DMS53 (cell line): ENCODE data around the gene YIF1A.
"Not testable (repeated sequence)": the region's sequence is repeated elsewhere in the genome, so short reads cannot be mapped to it uniquely, and the experiment has no call there.

Experiments
- DNase-seq: peaks from one replicate; lab custom pipeline; 2025; lab: John Stamatoyannopoulos, UW

Gene YIF1A

DNA sequence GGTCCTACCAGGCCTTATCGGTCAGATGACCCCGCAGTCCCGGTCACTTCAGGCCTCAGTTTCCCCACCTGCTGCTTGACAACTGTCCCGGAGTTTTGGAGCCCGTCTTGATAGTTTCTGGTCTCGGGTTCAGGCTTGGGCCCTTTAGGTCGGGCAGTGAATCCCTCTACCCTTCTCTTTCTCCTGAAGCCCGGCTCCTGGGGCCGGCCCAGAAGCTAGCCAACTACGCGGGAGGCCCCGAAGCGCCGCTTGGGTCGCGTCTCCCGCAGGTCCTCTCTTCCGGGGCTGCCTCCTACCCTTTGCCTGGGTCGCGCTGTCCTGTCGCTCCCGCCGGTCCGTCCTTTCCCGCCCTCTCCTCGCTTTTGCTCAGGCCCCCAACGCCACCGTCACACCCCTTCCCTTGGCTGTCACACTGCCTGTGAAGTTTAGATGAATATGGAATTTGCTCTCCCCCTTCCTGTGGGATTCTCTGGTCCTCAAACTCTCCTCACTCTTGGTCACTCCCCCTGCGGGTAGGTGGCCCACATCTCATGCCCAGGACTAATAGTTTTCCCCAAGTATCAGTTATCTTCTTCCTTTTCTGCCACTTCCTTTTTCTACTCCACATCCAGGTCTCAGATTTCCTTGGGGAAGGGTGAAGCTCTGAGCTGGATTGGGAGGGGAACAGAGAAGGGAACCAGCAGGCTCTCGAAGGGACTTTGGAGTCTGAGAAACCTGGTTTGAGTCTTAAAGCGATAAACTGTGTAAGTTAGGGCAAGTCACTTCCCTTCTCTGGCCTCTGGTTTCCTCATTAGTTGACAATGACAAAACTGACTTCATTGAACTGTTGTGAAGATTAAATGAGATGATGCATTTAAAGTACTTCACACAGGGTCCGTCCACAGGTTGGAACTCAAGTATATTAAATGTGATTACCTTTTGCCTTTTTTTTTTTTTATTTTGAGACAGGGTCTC, 19.7 kb downstream of the YIF1A start:
- DNase-seq: peak; percentile 64

DNA sequence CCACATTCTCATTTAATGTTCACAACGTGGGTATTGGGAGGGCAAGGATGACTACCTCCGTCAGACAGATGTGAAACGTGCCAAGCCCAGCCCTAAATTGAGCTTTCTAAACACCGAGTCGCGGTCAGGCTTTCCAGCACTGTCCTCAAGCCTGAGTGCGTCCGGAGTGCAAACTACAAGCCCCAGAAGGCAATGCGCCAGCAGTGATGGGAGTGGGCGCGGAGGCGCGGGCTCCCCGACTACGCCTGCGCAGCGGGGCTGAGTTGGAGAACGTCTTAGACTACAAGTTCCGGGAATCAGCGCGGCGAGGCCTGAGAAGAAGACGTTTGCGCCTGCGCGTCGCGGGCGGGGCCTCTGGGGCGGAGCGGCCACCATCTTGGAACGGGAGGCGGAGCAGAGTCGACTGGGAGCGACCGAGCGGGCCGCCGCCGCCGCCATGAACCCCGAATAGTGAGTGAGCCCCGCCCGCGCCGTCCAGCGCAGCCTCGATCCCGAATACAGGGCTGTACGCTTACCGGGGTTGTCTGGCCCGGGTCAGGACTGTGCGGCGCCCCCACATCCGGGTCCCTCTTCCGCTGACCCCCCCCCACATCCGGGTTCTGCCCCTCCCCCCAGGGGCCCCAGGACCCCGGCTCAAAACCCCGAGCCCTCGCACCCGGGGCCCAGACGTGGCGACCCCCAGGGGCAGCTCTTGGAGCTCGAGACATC, 20.5 kb downstream of the YIF1A start, which contains the start of gene RAB1B:
TSS of gene RAB1B (plus strand) at position 396 of the 708 bp plus-strand sequence. CDS start at position 437, 41 bp downstream.
- peak; percentile 100 for DNase-seq

DNA sequence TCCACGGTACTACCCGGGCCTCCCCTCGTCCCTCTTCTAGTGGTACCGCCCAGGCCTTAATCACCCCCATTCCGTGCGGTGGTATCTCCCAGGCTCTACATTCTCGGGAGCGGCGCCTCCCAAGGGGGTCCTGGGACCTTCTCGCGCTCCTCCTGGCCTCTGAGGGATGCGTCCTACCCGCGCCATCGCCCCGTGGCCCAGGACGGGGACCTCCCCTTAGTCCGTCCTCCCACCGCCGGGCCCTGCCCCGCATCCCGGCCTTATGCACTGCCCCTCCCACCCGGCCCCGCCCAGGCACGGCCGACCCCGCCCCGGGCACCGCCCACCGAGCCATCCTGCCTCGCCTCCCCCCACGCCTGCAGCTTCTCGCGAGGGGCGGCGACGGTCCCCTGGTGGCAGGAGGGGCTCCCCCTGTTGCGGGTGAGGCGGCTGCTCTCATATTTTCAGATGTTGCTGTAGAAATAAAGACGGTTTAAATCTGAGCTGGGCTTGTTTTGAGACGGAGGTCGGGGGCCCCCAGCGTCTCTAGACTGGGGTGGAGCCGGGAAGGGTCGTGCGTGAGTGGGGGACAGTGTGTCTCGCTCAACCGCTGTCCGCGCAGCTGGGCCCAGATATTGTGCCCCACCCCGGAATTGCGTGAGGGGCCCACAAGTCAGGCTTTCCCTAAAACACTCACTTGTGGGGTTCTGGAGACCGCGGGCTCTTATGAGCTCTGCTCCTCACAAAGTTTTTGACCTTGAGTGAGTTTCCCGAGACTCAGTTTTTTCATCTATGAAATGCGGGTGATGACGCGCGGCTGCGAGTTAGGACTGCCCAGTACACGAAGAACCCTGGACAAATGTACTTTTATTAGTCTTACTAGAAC, 21.3 kb downstream of the YIF1A start:
- DNase-seq: peak; percentile 93

- DNase-seq: no peak
Observed at GRCh38 chr11:66267039-66267378, 21.9 kb downstream of the YIF1A start.

DNA sequence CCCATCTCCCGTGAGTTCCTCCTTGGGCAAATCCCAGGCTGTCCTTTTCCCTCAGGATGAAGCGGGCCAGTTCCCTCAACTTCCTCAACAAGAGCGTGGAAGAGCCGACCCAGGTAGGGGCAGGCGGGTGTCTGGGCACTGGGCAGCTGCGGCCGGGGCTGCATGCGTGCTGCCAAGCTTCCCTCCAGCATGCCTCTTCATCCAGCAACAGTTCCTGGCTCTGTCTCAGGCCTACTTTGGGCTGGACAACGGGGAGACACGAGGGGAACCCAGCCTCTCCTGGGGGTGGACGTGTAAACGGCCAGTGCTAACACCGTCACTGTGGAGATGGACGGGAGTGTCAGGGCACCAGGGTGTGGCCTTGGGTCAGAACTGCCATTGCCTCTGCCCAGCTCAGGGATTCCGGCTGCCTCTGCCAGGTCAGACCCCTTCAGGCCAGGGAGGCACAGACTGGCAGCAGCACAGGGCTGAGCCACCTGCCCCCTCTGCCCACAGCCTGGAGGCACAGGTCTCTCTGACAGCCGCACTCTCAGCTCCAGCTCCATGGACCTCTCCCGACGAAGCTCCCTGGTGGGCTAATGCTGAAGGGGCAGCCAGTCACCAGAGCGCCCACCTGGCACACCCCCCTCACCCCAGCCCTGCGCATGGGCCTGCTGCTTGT, 22.4 kb downstream of the YIF1A start:
- no peak for DNase-seq

- no peak for DNase-seq
Observed at GRCh38 chr11:66265531-66266377, 23.2 kb downstream of the YIF1A start.

DNA sequence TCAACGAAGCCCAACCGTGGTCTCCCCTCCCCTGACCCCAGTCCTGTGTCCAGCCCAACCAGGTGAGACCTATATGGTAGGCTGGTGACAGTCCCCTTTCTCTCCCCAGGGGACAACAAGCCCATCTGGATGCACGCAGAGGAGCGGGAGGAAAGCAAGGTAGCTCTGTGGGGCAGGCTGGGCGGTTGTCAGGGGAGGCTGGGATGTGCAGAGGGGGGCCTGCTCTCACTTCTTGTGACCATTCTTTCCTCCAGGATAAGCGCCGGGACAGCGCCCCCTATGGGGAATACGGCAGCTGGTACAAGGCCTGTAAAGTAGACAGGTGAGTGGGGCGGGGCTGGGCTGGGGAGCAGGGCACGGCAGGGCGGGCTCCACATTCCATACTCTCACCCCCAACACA, 24.0 kb downstream of the YIF1A start:
- peak; percentile 58 for DNase-seq

DNA sequence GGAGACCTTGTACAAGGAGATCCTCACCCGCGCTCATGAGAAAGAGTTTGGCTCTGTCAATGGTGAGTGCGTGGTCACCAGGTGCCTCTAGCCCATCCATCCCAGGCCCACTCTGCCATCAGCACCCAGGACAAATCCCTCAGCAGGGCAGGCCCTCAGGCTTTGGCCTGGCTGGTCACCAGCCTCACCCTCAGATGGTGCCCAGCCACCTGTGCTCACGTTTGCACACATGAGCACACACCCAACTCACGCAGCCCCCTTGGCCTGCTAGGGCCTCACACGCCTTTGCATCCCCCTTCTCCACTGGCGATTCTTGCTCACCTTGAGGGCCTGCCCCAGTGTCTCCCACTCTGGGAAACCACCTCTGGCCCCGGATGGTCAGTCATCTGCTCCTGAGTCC, 24.6 kb downstream of the YIF1A start:
- no peak for DNase-seq

GRCh38 chr11:66263785-66264184, 25.2 kb downstream of the YIF1A start:
- no peak for DNase-seq

DNA sequence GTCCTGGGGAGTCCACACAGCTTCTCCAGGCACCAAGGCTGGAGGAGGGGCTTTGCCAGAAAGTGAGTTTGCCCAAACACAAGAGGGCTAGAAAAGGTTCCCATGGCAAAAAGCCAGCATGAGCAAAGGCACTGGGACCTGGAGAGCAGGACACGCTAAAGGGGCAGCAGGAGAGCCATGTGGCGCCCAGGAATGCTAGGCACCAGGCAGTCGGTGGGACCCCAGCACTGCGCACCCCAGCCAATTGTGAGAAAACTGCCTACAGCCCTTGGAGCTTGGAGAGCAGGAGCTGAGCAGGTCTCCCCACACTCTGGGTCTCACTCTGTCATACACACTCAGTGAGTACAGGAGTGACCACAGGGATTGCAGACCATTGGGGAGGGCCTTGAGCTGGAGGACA, 25.7 kb downstream of the YIF1A start:
- no peak for DNase-seq

DNA sequence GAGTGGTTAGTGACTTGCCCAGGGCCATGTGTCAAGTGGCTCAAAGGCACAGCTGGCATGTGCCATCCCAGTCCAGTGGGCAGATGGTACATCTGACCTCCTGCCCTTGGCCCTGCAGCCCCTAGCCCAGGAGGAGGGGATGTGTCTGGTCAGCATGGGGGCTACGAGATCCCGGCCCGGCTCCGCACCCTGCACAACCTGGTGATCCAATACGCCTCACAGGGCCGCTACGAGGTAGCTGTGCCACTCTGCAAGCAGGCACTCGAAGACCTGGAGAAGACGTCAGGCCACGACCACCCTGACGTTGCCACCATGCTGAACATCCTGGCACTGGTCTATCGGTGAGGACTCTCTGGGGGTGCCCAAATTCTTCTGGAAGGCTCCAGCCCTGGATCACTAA, 26.2 kb downstream of the YIF1A start:
- DNase-seq: no peak

DNA sequence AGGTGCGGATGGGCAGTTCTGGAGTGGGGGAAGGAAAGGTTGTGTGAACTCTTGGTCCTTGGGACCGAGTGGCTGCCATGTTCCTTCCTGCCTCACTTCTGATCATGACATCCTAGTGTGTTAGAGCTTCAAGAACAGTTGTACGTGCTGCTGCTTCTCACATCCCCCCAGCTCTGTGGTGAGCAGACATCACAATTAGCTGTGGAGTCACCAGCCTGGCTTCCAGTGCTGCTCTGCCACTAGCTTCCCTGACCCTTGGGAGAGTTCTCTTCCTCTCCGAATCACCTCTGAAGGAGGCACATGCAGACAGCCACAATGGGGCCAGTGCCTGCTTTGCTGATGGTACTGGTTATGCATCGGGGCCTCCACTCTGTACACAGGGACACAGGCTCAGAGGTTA, 26.8 kb downstream of the YIF1A start:
- DNase-seq: no peak

DNA sequence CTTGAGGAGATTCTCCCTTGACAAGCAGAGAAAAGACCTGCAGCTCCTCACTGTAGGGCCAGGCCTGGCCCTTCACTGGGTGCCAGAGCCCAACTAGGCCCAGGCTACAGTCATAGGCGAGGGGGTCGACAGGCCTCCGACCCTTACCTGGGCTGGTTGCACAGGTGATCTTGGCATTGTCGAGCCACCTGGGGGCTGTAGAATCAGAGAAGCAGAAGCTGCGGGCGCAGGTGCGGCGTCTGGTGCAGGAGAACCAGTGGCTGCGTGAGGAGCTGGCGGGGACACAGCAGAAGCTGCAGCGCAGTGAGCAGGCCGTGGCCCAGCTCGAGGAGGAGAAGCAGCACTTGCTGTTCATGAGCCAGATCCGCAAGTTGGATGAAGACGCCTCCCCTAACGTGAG, 27.4 kb downstream of the YIF1A start:
- DNase-seq: no peak

DNA sequence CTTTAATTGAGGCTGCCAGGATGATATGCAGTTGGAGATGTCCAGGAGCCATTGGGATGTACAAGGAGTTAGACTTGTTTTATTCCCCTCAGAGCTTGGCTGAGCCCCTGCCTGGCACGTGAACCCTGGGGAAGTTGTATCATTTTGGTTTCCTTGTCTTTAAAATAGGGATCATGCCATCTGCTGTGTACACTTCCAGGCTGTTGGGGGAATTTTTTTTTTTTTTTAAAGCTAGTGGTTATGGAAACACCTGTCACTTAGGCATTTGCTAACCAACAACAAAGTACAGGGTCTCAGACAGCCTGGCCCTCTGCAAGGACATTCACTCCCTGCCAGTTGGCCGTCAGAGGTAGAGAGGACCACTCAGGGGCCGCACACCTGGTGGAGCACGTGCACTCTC, 29.0 kb downstream of the YIF1A start:
- DNase-seq: no peak

DNA sequence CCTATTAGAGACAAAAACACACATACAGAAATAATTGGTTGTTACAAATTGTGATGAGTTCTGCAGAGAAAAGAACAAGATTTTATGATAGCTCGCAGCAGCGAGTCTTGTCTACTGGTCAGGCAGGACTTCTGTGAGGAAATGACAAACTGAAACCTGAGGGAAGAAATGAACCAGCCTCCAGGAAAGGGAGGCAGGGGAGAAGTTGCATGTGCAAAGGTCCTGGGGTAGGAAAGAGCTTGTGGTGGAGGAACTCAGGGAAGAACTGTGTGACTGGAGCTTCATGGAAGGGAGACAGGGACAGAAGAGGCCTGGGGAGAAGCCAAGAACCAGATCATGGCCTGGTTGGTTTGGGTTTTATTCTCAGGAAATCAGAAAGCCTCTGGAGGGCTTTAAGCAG, 29.7 kb downstream of the YIF1A start:
- DNase-seq: no peak

DNA sequence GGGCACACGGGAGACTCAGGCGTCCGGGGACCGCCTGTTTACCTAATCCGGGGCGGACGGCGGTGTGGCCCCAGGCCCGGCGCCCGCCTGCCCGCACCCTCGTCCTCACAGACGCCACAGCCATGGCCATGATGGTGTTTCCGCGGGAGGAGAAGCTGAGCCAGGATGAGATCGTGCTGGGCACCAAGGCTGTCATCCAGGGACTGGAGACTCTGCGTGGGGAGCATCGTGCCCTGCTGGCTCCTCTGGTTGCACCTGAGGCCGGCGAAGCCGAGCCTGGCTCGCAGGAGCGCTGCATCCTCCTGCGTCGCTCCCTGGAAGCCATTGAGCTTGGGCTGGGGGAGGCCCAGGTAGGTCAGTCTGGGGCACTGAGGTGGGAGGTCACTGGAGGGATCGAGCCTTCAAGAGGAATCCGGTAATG, 30.5 kb downstream of the YIF1A start:
- no peak for DNase-seq

- not testable (repeated sequence) for DNase-seq
Observed at GRCh38 chr11:66253081-66253480, 35.9 kb downstream of the YIF1A start.

DNA sequence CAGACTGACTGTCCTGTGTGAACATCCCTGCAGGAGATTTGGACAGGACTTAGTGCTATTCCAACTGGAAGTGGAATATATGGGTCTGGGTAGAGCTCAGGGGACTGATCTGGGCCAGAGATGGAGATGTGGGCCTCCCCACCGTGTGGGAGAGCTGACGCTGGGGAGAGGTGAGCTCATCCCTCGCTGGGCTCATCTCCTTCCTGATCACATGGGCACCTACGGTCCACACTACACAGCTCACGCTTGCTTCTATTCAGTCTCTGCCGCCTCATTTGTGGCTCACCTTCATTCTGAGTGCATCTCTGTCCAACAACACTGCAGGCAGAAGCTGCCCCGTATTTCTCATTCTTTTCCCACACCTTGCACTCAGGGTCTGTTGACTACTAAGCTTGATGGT, 37.1 kb downstream of the YIF1A start:
- DNase-seq: no peak

- no peak for DNase-seq
Observed at GRCh38 chr11:66248903-66249302, 40.0 kb downstream of the YIF1A start.

GRCh38 chr11:66247801-66248200, 41.1 kb downstream of the YIF1A start:
- no peak for DNase-seq

GRCh38 chr11:66247295-66247694, 41.6 kb downstream of the YIF1A start:
- no peak for DNase-seq
